MM.1S (cell line): ENCODE measurements around the gene REC114.

Experiments
- DNase-seq: peaks from one replicate; pipeline ENCODE4 v3.0.0-alpha.2; 2015
- H2AFZ ChIP-seq: fragments of 300-600 bp; sonication (generic); 2 replicates; pipeline ENCODE4 v1.6.0; 2016; ENCODE audit warnings: antibody characterized with exemption, low read length
- H3F3A ChIP-seq: fragments of 300-600 bp; sonication (generic); 2 replicates; pipeline ENCODE4 v1.6.1; 2016; ENCODE audit warnings: mild to moderate bottlenecking, antibody characterized with exemption, low read length, moderate library complexity, mixed read lengths; ENCODE audit not compliant: insufficient read depth
- H3K27ac ChIP-seq: fragments of 300-600 bp; sonication (generic); 2 replicates; pipeline ENCODE4 v1.5.1; 2016; ENCODE audit warnings: mild to moderate bottlenecking, low read length
- H3K27me3 ChIP-seq: fragments of 300-600 bp; sonication (generic); replicated peaks from 2 replicates; pipeline ENCODE4 v1.6.0; 2016; ENCODE audit warnings: low read length; ENCODE audit not compliant: insufficient read depth
- H3K36me3 ChIP-seq: fragments of 300-600 bp; sonication (generic); replicated peaks from 2 replicates; pipeline ENCODE4 v1.6.1; 2016; ENCODE audit warnings: mild to moderate bottlenecking, low read length, mixed read lengths; ENCODE audit not compliant: insufficient read depth
- H3K4me1 ChIP-seq: fragments of 300-600 bp; sonication (generic); 2 replicates; pipeline ENCODE4 v1.6.1; 2016; ENCODE audit warnings: low read length, mixed read lengths
- H3K4me2 ChIP-seq: fragments of 300-600 bp; sonication (generic); 2 replicates; pipeline ENCODE4 v1.6.0; 2016; ENCODE audit warnings: low read depth, low read length
- H3K4me3 ChIP-seq: fragments of 300-600 bp; sonication (generic); 2 replicates; pipeline ENCODE4 v1.5.1; 2016; ENCODE audit warnings: low read length, mixed read lengths
- H3K79me2 ChIP-seq: fragments of 300-600 bp; sonication (generic); 2 replicates; pipeline ENCODE4 v1.6.1; 2016; ENCODE audit warnings: mixed run types, low read length, mixed read lengths
- H3K9ac ChIP-seq: fragments of 300-600 bp; sonication (generic); 2 replicates; pipeline ENCODE4 v1.6.1; 2016; ENCODE audit warnings: low read length, mixed read lengths
- H3K9me2 ChIP-seq: fragments of 300-600 bp; sonication (generic); replicated peaks from 2 replicates; pipeline ENCODE4 v1.6.1; 2016; ENCODE audit warnings: mild to moderate bottlenecking, low read length, mixed read lengths; ENCODE audit not compliant: insufficient read depth
- H3K9me3 ChIP-seq: fragments of 300-600 bp; sonication (generic); replicated peaks from 2 replicates; pipeline ENCODE4 v1.6.1; 2016; ENCODE audit warnings: mild to moderate bottlenecking, low read length, mixed read lengths; ENCODE audit not compliant: insufficient read depth
- H4K20me1 ChIP-seq: fragments of 300-600 bp; sonication (generic); 2 replicates; pipeline ENCODE4 v1.6.1; 2016; ENCODE audit warnings: mild to moderate bottlenecking, low read length, moderate library complexity, mixed read lengths; ENCODE audit not compliant: insufficient read depth
- EZH2 ChIP-seq: fragments of 300-600 bp; sonication (generic); optimal IDR thresholded peaks from 2 replicates; pipeline ENCODE3; 2017; ENCODE audit warnings: low read depth, mild to moderate bottlenecking, antibody characterized with exemption, low read length, mixed read lengths
- EZH2phosphoT487 ChIP-seq: fragments of 300-600 bp; sonication (generic); IDR thresholded peaks from 2 replicates; pipeline ENCODE4 v1.6.1; 2018; ENCODE audit warnings: antibody characterized with exemption, low read length
- TF ChIP-seq, protein P1 (sequence below): fragments of 300-600 bp; sonication (generic); IDR thresholded peaks from 2 replicates; pipeline ENCODE4 v1.5.1; 2016; ENCODE audit warnings: antibody characterized with exemption, low read length, mixed read lengths

Gene REC114

DNA sequence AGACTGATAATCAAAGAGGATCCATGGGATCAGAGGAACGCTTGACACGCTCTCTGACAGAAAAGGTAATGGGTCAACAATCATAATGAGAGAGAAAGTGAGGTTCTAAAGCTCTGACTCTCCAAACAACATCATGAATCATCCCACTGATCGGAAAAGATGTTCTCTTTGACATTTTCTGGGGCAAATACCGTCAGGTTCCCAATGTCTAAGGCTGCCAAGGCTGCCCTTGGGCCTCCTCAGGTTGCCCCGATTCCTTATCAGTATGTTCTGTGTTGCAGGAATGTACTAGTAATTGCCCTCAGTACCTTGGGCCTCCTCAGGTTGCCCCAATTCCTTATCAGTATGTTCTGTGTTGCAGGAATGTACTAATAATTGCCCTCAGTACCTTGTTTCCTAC, 129.3 kb downstream of the REC114 start:
- H3F3A ChIP-seq, result no peaks in the 10 kb centered on the region

DNA sequence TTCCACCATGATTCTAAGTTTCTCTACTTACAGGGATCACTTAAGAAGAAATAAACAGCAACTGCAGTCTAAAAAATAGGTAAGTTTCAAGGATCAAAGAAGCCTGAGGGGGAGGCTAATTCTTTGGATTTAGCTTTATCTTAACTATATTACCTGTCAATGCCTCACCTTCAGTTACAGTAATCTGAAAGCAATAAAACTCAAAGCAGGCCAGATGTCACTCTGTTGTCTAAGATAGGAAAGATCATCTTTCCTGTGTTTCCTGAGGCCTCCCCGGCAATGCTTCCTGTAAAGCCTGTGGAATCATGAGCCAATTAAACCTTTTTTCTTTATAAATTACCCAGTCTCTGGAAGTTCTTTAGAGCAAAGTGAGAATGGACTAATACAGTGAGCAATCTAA, 130.1 kb downstream of the REC114 start:
- no peaks in the 10 kb centered on the region for H3F3A ChIP-seq
- no peaks in the 10 kb centered on the region for H3K27me3 ChIP-seq
- H3K9ac ChIP-seq, result no peak overlapping the region
- H3K9me3 ChIP-seq, result no peaks in the 10 kb centered on the region
- TF ChIP-seq EZH2, result no peak
- TF ChIP-seq, protein P1, sequence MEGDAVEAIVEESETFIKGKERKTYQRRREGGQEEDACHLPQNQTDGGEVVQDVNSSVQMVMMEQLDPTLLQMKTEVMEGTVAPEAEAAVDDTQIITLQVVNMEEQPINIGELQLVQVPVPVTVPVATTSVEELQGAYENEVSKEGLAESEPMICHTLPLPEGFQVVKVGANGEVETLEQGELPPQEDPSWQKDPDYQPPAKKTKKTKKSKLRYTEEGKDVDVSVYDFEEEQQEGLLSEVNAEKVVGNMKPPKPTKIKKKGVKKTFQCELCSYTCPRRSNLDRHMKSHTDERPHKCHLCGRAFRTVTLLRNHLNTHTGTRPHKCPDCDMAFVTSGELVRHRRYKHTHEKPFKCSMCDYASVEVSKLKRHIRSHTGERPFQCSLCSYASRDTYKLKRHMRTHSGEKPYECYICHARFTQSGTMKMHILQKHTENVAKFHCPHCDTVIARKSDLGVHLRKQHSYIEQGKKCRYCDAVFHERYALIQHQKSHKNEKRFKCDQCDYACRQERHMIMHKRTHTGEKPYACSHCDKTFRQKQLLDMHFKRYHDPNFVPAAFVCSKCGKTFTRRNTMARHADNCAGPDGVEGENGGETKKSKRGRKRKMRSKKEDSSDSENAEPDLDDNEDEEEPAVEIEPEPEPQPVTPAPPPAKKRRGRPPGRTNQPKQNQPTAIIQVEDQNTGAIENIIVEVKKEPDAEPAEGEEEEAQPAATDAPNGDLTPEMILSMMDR, result no peak
- no peak for TF ChIP-seq EZH2phosphoT487
- no peak overlapping the region for H3K4me3 ChIP-seq
- H4K20me1 ChIP-seq, result no peaks in the 10 kb centered on the region
- no peaks in the 10 kb centered on the region for H3K79me2 ChIP-seq
- H3K36me3 ChIP-seq, result no peaks in the 10 kb centered on the region
- H2AFZ ChIP-seq, result no peak overlapping the region
- DNase-seq, result no peak
- H3K9me2 ChIP-seq, result no peaks in the 10 kb centered on the region
- H3K27ac ChIP-seq, result no peak overlapping the region
- no peak overlapping the region for H3K4me2 ChIP-seq
- no peaks in the 10 kb centered on the region for H3K4me1 ChIP-seq

More for the DNA sequence above, 129.3 kb downstream of the REC114 start:
- Histone ChIP-seq H3K9ac (no peak overlapping the region), H3K79me2 (no peaks in the 10 kb centered on the region), H3K4me2 (no peak overlapping the region), H3K9me2 (no peaks in the 10 kb centered on the region), H3K4me1 (no peaks in the 10 kb centered on the region), H3K36me3 (no peaks in the 10 kb centered on the region), H4K20me1 (no peaks in the 10 kb centered on the region), H2AFZ (no peak overlapping the region), H3K4me3 (no peak overlapping the region), H3K9me3 (no peaks in the 10 kb centered on the region), H3K27me3 (no peaks in the 10 kb centered on the region), H3K27ac (no peak overlapping the region)
- DNase-seq, result no peak
- TF ChIP-seq, protein P1, result no peak
- TF ChIP-seq EZH2phosphoT487, result no peak
- TF ChIP-seq EZH2, result no peak

DNA sequence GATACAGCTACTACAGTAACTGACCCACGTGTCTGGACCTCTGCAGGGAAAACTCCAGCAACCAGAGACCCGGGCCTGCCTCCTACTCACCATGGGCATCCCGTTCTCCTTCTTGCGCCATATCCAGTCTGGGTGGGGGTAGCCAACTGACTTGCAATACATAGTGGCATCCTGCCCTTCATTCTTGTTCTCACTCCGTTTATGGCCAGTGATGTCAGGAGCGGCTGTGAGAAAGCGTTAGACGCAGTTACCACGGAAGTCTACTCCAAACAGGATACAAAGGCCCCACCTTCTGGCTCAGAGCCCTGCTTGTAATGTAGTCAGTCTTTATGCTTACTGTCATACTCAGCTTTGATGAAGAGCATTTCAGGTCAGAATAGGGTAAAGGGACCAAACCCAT, 130.6 kb downstream of the REC114 start:
- H4K20me1 ChIP-seq, result no peaks in the 10 kb centered on the region
- no peaks in the 10 kb centered on the region for H3K79me2 ChIP-seq
- no peak for TF ChIP-seq EZH2
- TF ChIP-seq EZH2phosphoT487, result no peak
- TF ChIP-seq, protein P1, result no peak
- no peak for DNase-seq
- H2AFZ ChIP-seq, result no peak overlapping the region
- H3K4me2 ChIP-seq, result no peak overlapping the region
- H3K9me3 ChIP-seq, result no peaks in the 10 kb centered on the region
- no peaks in the 10 kb centered on the region for H3F3A ChIP-seq
- H3K36me3 ChIP-seq, result no peaks in the 10 kb centered on the region
- no peaks in the 10 kb centered on the region for H3K9me2 ChIP-seq
- no peaks in the 10 kb centered on the region for H3K4me1 ChIP-seq
- H3K27me3 ChIP-seq, result no peaks in the 10 kb centered on the region
- H3K27ac ChIP-seq, result no peak overlapping the region
- no peak overlapping the region for H3K4me3 ChIP-seq
- no peak overlapping the region for H3K9ac ChIP-seq
